Measurements from ENCODE around the gene C6orf118.

The C6orf118 gene

GRCh38 chr6:165308926-165309731, at the start of gene C6orf118:
Gene C6orf118 (minus strand): TSS chr6:165309605. CDS start chr6:165309586, 19 bp downstream.
- TF ChIP-seq, protein P1, sequence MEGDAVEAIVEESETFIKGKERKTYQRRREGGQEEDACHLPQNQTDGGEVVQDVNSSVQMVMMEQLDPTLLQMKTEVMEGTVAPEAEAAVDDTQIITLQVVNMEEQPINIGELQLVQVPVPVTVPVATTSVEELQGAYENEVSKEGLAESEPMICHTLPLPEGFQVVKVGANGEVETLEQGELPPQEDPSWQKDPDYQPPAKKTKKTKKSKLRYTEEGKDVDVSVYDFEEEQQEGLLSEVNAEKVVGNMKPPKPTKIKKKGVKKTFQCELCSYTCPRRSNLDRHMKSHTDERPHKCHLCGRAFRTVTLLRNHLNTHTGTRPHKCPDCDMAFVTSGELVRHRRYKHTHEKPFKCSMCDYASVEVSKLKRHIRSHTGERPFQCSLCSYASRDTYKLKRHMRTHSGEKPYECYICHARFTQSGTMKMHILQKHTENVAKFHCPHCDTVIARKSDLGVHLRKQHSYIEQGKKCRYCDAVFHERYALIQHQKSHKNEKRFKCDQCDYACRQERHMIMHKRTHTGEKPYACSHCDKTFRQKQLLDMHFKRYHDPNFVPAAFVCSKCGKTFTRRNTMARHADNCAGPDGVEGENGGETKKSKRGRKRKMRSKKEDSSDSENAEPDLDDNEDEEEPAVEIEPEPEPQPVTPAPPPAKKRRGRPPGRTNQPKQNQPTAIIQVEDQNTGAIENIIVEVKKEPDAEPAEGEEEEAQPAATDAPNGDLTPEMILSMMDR (IDR thresholded peaks at IDR 0.05; ENCODE audit: insufficient read depth, missing control alignments), result no peak
- FAIRE-seq (no peak), DNase-seq (ENCODE audit: insufficient read length, low spot score) (peak; percentile 34)

DNA sequence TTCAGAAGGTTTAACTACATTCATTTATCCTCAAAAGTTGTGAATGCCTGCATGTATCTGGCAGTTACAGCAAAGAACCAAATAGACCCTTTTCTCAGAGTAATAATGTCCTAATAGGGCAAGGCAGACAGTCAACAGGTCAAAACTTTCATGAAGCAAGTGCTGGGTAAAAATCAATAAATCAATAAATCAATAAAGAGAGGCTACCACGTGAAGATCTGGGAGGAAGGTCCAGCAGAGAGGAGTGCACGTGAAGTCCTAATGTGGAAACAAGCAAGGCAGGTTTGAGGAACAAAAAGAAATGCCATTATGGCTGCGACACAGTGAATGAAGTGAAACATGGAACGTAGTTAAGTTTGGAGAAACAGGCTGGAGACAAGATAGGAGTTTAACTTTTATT, 36.3 kb upstream of the C6orf118 start:
- TF ChIP-seq, protein P1 (IDR thresholded peaks at IDR 0.05; ENCODE audit: insufficient read depth, missing control alignments), result no peak
- no peak for FAIRE-seq

GRCh38 chr6:165340532-165340931, 31.1 kb upstream of the C6orf118 start:
- TF ChIP-seq, protein P1 (IDR thresholded peaks at IDR 0.05; ENCODE audit: insufficient read depth, missing control alignments), result no peak
- FAIRE-seq, result no peak
- DNase-seq (ENCODE audit: insufficient read length, low spot score), result no peak

More for the DNA sequence above, 36.3 kb upstream of the C6orf118 start:
- no peak for DNase-seq (ENCODE audit: insufficient read length, low spot score)

GRCh38 chr6:165325609-165326008, 16.2 kb upstream of the C6orf118 start:
- TF ChIP-seq, protein P1 (IDR thresholded peaks at IDR 0.05; ENCODE audit: insufficient read depth, missing control alignments), result no peak
- FAIRE-seq, result no peak
- no peak for DNase-seq (ENCODE audit: insufficient read length, low spot score)

DNA sequence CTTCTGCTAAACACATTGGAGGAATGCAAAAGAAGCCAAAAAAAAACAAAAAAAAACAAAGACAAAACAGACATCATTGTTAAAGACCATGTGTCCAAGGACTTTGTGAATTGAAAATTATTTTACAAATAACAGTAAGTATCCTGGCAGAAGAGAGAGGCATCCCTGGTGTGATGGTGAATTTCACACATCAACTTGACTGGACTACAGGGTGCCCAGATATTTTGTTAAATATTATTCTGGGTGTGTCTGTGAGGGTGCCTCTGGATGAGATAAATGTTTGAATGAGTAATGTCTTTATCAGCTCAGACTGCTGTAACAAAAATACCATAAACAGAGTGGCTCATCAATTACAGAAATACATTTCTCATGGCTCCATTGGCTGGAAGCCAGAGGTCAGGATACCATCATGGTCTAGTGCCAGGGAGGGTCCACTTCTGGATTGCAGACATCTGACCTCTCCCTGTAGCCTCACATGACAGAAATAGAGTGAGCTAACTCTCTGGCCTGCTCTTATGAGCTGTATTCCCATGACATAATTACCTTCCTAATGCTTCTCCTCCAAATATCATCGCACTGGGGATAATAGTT, 12.2 kb upstream of the C6orf118 start:
- TF ChIP-seq, protein P1 (IDR thresholded peaks at IDR 0.05; ENCODE audit: insufficient read depth, missing control alignments), result no peak
- FAIRE-seq (no peak), DNase-seq (ENCODE audit: insufficient read length, low spot score) (no peak)

DNA sequence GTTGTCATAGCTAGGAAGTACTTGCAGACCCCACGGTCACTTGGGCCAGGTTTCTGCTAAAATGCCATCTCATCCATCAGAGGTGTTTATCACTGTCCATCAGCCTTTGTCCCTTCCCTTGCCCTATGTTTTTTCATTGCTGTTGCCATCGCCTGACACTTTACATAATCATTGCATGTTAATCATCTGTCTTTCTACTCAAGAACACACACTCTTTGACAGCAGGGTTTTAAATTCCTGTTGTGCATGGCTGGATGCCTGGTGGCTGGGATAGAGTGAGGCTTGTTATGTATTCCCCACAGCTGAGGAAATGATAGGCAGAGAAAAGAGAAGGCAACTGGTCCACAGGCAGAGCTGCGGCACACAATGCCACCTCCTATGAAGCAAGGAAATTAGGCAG, 11.7 kb upstream of the C6orf118 start:
- DNase-seq (ENCODE audit: insufficient read length, low spot score) (no peak), FAIRE-seq (no peak)
- TF ChIP-seq, protein P1 (IDR thresholded peaks at IDR 0.05; ENCODE audit: insufficient read depth, missing control alignments), result no peak

GRCh38 chr6:165317723-165318122, 8.3 kb upstream of the C6orf118 start:
- TF ChIP-seq, protein P1 (IDR thresholded peaks at IDR 0.05; ENCODE audit: insufficient read depth, missing control alignments), result no peak
- no peak for DNase-seq (ENCODE audit: insufficient read length, low spot score)
- FAIRE-seq, result no peak

Measured in D721Med (cell line).